ENCODE measurements around the gene ADAM10. TPM values are rescaled to one million over a fixed set of nuclear protein-coding genes. Genes with fewer than 3 reads are reported as not detected.

ADAM10 gene
- total and polyA plus RNA-seq, 2 of the 4 experiments (the other 2 are of a cell fraction), result 110 to 185 TPM

GRCh38 chr15:58682234-58682633, 67.3 kb downstream of the ADAM10 start:
- H3K27ac ChIP-seq (ENCODE audit: insufficient read depth, low read length), result no peak overlapping the region
- H4K8ac ChIP-seq (ENCODE audit: low read depth in 2 of 2, low read length in 2 of 2), result no peak overlapping the region
- ATAC-seq (ENCODE audit: low read depth), result no peak
- no peak overlapping the region for H4K91ac ChIP-seq (ENCODE audit: insufficient read depth, low read depth, low read length)
- H3K9me3 ChIP-seq (ENCODE audit: control insufficient read depth, insufficient read depth, low read length), result no peaks in the 10 kb centered on the region
- H3K36me3 ChIP-seq (ENCODE audit: control insufficient read depth, insufficient read depth, low read length), result peaks cover 2% of the 10 kb centered on the region
- no peak overlapping the region for H2BK20ac ChIP-seq (ENCODE audit: low read depth, low read length)
- no peak overlapping the region for H2AK9ac ChIP-seq (replicated peaks; ENCODE audit: low read depth, low read length, poor library complexity)
- H2BK5ac ChIP-seq (ENCODE audit: low read depth, low read length, poor library complexity, severe bottlenecking), result no peak overlapping the region
- peaks cover 7% of the 10 kb centered on the region; the same call in 1 of the 2 replicates for H3K9me1 ChIP-seq (ENCODE audit: insufficient read depth, low read length)
- no peak overlapping the region for H2BK15ac ChIP-seq (ENCODE audit: low read depth, low read length)
- no peak for DNase-seq
- no CpG with 5 or more reads among the region's 2 CpGs for WGBS, 2 experiments (ENCODE audit: extremely low coverage in 2 of 2, insufficient read length in 1 of 2)
- ChIA-PET POLR2A (ENCODE audit: unreplicated experiment) (no interaction called here), CTCF (interaction anchor here (0.6 kb wide), 1 partner anchor 61 kb away, joined by 5 read pairs; no protein-coding TSS in a partner anchor)
- intact Hi-C loops (cut with micrococcal nuclease), result no loop called here
- no peak overlapping the region for H3K4me3 ChIP-seq (ENCODE audit: insufficient read depth, low read depth, low read length)
- H3K4me1 ChIP-seq (ENCODE audit: control insufficient read depth, insufficient read depth, low read length), result peaks cover 9% of the 10 kb centered on the region
- H2AFZ ChIP-seq (replicated peaks; ENCODE audit: low read length, poor library complexity), result no peak overlapping the region
- peak; percentile 19; the same call in 1 of the 2 replicates for TF ChIP-seq MAFK (IDR thresholded peaks at IDR 0.05; ENCODE audit: low read depth, low read length)
- TF ChIP-seq USF2 (IDR thresholded peaks at IDR 0.05; ENCODE audit: low read depth, low read length), result no peak
- BruUV-seq (replicated peaks), result no TSS peak
- no peak overlapping the region for H3K9ac ChIP-seq (ENCODE audit: low read depth, low read length)
- dilution Hi-C loops (cut with HindIII; ENCODE audit: low sequenced_read_pairs, unreplicated experiment), result no loop called here
- no peak overlapping the region for H3K18ac ChIP-seq (ENCODE audit: low read depth, low read length)
- peaks cover 24% of the 10 kb centered on the region; the same call in 1 of the 2 replicates for H4K20me1 ChIP-seq (ENCODE audit: insufficient read depth, low read length)
- peaks cover 27 to 41% of the 10 kb centered on the region in 2 experiments for H3K79me1 ChIP-seq (ENCODE audit: low read depth in 1 of 2, low read length in 2 of 2)
- no peak overlapping the region for H3K4me2 ChIP-seq (ENCODE audit: low read depth, low read length)
- no peak overlapping the region for H2BK120ac ChIP-seq (ENCODE audit: low read depth, low read length)
- no peak overlapping the region for H2AK5ac ChIP-seq (ENCODE audit: low read depth, low read length)
- no peak overlapping the region for H3K56ac ChIP-seq (ENCODE audit: extremely low read depth, insufficient read depth, low read length)
- no peak overlapping the region for H3K4ac ChIP-seq (ENCODE audit: low read depth, low read length)
- in situ Hi-C loops (cut with MboI; ENCODE audit: low sequenced_read_pairs), result no loop called here
- H3K14ac ChIP-seq (replicated peaks; ENCODE audit: low read depth, low read length), result no peak overlapping the region
- H3K27me3 ChIP-seq (ENCODE audit: control insufficient read depth, insufficient read depth, low read length), result no peaks in the 10 kb centered on the region
- H3K23ac ChIP-seq (ENCODE audit: low read depth, low read length), result no peak overlapping the region
- H4K5ac ChIP-seq (ENCODE audit: low read depth, low read length), result no peak overlapping the region
